ENCODE data around the gene RASD1.
A peak's percentile ranks its signal among the peaks of the same experiment; 100 is the strongest.

The RASD1 gene, protein sequence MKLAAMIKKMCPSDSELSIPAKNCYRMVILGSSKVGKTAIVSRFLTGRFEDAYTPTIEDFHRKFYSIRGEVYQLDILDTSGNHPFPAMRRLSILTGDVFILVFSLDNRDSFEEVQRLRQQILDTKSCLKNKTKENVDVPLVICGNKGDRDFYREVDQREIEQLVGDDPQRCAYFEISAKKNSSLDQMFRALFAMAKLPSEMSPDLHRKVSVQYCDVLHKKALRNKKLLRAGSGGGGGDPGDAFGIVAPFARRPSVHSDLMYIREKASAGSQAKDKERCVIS

DNA sequence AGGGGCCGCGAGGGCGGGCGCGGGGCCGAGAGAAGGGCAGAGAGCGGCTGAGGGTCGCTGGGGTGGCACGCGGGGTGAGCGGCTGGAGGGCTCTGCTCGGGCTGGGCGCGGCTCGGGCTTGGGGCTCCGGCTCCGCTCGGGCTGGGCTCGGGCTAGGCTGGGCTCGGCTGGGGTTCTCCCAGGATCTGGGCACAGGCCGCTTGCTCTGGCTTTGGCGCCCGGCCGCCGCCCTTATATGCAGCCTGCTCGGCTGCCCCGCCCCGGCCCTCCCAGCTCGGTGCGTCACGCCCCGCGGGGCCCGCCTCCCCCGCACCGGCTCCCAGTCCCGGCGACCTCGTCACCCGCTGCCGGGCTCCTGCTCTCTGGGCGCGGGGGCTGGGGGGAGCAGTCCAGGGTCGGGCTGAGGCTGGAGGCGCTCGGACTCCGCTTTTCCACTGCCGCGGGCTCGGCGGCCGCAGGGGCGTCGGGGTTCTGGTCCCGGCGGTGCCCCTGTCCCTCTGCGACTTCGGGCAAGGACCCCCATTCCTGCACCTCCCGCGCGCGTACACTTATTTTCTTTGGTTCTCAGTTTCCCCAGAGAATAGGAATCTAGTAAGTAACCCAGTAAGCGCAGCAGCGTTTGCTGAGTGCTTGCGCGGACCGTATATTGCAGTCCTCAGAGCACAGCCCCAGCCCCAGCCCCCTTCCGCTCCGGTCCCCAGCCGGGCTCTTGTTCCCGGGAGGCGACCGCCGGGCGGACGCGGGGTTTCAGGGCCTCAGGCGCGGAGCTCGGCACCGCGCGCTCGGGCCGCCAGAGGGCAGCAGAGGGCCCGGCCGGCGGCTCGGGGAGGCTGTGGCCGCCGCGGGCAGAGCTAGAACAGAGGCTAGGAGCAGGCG lies at the start of gene RASD1:
Gene RASD1, minus strand, starts transcription at position 207 of the 876 bp plus-strand sequence. CDS start 214 bp downstream, outside the sequence.
- Histone ChIP-seq H3K4me1 (ENCODE audit: insufficient read depth, low read length) (peaks cover 6% of the 10 kb centered on the region), H3K9ac (ENCODE audit: low read length) (no peak within 1 kb of the TSS), H3K36me3 (ENCODE audit: insufficient read depth, low read length) (peaks cover 10% of the 10 kb centered on the region), H3K4me3 (ENCODE audit: low read depth in 1 of 2, low read length in 2 of 2) (peak within 1 kb of the TSS; percentile 72 to 75), H3K9me3 (ENCODE audit: low read length) (no peaks in the 10 kb centered on the region), H3K27me3 (ENCODE audit: control insufficient read depth in 1 of 2, insufficient read depth in 2 of 2, low read length in 2 of 2) (peaks cover 0 to 10% of the 10 kb centered on the region in 2 donors), H3K27ac (ENCODE audit: low read depth, low read length) (peak within 1 kb of the TSS; percentile 73)

DNA sequence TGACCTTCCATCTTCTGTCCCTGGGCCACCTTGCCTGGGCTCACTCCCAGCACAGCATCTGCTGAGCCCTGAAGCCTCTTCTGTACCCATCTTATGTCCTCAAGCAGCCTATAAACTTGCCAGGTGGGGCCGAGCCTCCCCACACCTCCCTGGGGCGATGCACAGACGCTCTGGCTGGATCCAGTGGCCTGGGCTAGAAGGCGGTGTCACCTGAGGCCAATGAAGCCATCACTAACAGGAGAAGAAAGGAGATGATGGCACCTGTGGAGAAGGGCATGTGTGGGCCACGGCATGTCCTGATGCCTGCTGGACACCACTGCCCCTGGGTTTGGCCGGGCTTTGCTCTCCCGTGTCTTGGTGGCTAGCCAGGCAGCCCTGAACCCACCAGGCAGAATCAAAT lies 49.8 kb upstream of the RASD1 start:
- H3K27ac ChIP-seq (ENCODE audit: low read depth, low read length), result no peak overlapping the region
- H3K27me3 ChIP-seq (ENCODE audit: control insufficient read depth in 1 of 2, insufficient read depth in 2 of 2, low read length in 2 of 2), result no peaks in the 10 kb centered on the region
- no peak overlapping the region for H3K9ac ChIP-seq (ENCODE audit: low read length)
- peaks cover 9% of the 10 kb centered on the region for H3K4me1 ChIP-seq (ENCODE audit: insufficient read depth, low read length)
- no peak overlapping the region for H3K4me3 ChIP-seq (ENCODE audit: low read depth in 1 of 2, low read length in 2 of 2)
- H3K9me3 ChIP-seq (ENCODE audit: low read length), result no peaks in the 10 kb centered on the region
- H3K36me3 ChIP-seq (ENCODE audit: insufficient read depth, low read length), result no peaks in the 10 kb centered on the region

DNA sequence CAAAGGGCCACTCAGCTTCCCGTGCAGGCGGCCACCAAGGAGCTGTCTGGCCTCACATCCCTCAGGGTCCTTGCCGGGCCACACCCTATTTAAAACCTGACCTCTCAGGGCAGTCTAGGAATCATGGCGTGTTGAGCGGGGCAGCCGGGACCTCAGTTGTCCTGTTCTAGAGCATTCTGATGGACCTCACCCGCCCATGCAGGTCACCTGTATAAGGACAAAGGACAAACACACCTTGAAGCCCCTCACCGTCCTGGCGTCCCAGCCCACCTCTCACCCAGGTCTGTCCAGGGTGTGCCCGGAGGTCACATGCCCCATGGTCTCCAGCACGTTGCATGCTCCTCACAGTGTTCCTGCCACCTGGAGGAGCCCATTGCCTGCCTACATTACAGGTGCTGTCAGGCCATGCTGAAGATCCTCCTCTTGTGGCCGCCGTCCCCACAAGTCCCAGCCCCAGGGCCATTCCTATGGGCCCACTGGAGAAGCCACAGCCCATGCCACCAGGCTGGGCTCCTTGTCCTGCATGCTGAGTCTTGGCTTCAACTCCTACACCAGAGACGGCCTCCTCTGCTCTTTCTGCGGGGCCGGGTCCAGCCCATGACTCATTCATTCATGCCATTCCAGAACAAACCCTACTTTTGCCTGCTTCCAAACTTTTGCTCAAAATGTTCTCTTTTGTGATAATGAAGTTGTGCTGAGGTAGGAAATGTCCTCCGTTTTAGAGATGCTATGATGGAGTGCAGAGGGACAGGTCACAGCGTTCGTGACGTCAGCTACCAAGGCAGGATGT lies 49.0 kb upstream of the RASD1 start:
- Histone ChIP-seq H3K36me3 (ENCODE audit: insufficient read depth, low read length) (no peaks in the 10 kb centered on the region), H3K9me3 (ENCODE audit: low read length) (no peaks in the 10 kb centered on the region), H3K4me3 (ENCODE audit: low read depth in 1 of 2, low read length in 2 of 2) (no peak overlapping the region), H3K4me1 (ENCODE audit: insufficient read depth, low read length) (peaks cover 9% of the 10 kb centered on the region), H3K9ac (ENCODE audit: low read length) (no peak overlapping the region), H3K27me3 (ENCODE audit: control insufficient read depth in 1 of 2, insufficient read depth in 2 of 2, low read length in 2 of 2) (no peaks in the 10 kb centered on the region), H3K27ac (ENCODE audit: low read depth, low read length) (no peak overlapping the region)

DNA sequence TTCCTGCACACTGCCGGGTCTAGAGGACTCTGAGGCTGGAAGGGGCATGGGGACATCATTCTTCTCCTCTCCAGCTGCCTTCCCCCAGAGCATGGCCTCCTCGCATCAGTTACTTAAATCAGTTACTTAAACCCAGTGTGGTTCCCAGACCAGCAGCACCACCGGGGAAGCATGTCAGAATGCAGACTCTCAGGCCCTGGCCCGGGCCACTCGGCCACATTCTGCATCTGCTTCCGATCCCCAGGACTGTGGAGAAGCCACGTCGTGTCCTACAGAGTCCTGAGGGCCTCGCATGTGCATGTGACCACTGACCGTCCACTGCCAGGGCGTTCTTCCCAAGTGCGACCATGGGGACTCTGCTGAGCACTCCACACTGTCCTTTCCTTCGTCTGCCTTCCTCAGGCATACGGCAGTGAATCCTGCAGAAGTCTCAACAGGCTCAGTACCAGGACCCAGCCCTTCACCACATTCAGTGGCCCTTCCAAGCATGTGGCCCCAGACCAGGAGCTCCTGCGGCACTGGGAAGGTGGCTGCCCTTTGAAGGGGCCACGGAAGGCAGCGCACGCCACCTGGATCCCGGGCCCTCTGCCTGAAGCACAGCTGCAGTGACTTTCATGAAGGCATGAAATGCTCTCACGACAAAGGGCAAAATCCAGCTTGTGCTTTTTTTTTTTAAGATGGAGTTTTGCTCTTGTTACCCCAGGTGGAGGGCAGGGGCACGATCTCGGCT lies 46.9 kb upstream of the RASD1 start:
- no peak overlapping the region for H3K4me3 ChIP-seq (ENCODE audit: low read depth in 1 of 2, low read length in 2 of 2)
- no peaks in the 10 kb centered on the region for H3K9me3 ChIP-seq (ENCODE audit: low read length)
- peaks cover 9% of the 10 kb centered on the region for H3K4me1 ChIP-seq (ENCODE audit: insufficient read depth, low read length)
- H3K9ac ChIP-seq (ENCODE audit: low read length), result no peak overlapping the region
- no peak overlapping the region for H3K27ac ChIP-seq (ENCODE audit: low read depth, low read length)
- no peaks in the 10 kb centered on the region for H3K36me3 ChIP-seq (ENCODE audit: insufficient read depth, low read length)
- no peaks in the 10 kb centered on the region for H3K27me3 ChIP-seq (ENCODE audit: control insufficient read depth in 1 of 2, insufficient read depth in 2 of 2, low read length in 2 of 2)

DNA sequence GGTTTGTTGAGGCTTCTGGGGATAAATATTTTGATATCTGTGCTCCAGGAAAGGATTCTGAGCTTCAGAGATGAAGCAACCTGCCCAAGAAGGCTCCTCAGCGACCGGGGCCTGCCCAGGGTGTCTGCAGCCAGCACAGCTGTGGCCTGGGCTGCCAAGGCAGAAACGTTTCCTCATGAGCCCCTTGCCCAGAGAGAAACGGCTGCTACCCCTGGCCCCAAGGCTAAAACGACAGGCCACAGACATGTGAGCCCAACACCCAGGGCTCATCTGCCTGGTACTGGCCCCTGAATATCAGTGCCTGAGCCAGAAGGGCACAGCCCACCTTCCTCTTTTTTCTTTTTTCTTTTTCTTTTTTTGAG lies 45.4 kb upstream of the RASD1 start:
- H3K4me3 ChIP-seq (ENCODE audit: low read depth in 1 of 2, low read length in 2 of 2), result no peak overlapping the region
- H3K9ac ChIP-seq (ENCODE audit: low read length), result no peak overlapping the region
- H3K4me1 ChIP-seq (ENCODE audit: insufficient read depth, low read length), result no peaks in the 10 kb centered on the region
- no peaks in the 10 kb centered on the region for H3K36me3 ChIP-seq (ENCODE audit: insufficient read depth, low read length)
- no peak overlapping the region for H3K27ac ChIP-seq (ENCODE audit: low read depth, low read length)
- no peaks in the 10 kb centered on the region for H3K27me3 ChIP-seq (ENCODE audit: control insufficient read depth in 1 of 2, insufficient read depth in 2 of 2, low read length in 2 of 2)
- H3K9me3 ChIP-seq (ENCODE audit: low read length), result no peaks in the 10 kb centered on the region

DNA sequence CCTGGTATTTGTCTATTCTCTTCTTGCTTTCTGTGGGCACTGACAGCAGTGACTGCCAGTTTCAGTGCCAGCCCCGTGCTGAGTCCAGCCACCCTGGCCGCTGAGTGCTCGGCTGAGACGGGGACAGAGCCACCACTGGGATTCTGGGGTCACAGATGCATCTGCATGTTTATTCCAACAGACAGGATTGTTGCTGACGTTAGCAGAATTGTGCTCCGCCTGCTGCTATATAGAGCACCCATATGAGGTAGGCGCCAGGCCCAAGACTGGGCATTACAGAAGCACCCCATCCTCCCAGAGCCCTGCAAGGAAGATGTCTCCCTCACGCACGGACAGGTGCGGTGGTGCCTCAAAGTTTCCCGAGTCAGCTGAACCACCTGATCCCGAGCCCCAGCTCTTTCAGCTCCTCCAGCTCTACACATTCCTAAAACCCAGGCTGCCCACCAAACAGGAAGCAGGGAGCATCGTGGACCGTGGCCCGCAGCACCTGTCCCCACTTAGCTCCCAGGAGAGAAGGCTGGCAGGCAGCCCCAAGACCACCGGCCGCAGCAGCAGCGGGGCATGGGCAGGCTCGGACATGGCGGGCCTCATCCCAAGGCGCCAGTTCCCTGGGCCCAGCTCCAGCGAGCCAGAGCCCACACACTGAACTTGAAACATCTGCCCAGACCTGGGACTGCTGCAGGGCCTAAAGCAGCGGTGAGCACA lies 44.9 kb upstream of the RASD1 start:
- H3K4me3 ChIP-seq (ENCODE audit: low read depth in 1 of 2, low read length in 2 of 2), result no peak overlapping the region
- no peaks in the 10 kb centered on the region for H3K9me3 ChIP-seq (ENCODE audit: low read length)
- H3K36me3 ChIP-seq (ENCODE audit: insufficient read depth, low read length), result no peaks in the 10 kb centered on the region
- no peak overlapping the region for H3K27ac ChIP-seq (ENCODE audit: low read depth, low read length)
- no peaks in the 10 kb centered on the region for H3K27me3 ChIP-seq (ENCODE audit: control insufficient read depth in 1 of 2, insufficient read depth in 2 of 2, low read length in 2 of 2)
- H3K9ac ChIP-seq (ENCODE audit: low read length), result no peak overlapping the region
- peaks cover 5% of the 10 kb centered on the region for H3K4me1 ChIP-seq (ENCODE audit: insufficient read depth, low read length)

DNA sequence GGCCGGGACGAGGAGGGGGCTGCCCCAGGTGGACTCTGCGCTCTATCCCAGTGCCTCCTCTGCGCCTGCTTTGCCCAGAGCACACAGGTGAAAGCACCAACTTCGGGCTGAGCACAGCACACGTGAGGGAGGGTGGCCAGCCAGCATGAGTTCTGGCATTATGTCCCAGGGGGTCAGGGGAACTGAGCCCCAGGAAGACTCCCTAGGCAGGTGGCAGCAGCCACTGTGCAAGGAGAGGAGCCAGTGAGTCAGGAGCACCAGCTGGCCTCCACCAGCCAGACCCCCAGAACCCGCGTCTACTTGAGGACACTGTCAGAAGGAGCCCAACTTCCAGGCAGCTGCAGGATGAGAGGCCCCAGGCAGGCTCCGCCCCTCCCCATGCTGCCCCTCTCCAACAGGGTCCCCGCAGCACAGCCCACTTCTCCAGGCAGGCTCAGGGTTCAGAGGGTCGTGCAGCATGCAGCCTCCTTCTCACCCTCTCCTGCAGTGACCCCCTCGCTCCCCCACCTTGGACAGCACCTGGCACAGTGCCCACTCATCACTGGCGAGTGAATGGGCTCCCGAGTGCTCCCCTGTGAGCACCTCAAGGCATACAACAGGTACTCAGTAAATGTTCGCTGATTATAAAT lies 44.2 kb upstream of the RASD1 start:
- H3K27ac ChIP-seq (ENCODE audit: low read depth, low read length), result no peak overlapping the region
- no peaks in the 10 kb centered on the region for H3K9me3 ChIP-seq (ENCODE audit: low read length)
- no peak overlapping the region for H3K4me3 ChIP-seq (ENCODE audit: low read depth in 1 of 2, low read length in 2 of 2)
- peaks cover 6% of the 10 kb centered on the region for H3K4me1 ChIP-seq (ENCODE audit: insufficient read depth, low read length)
- no peaks in the 10 kb centered on the region for H3K27me3 ChIP-seq (ENCODE audit: control insufficient read depth in 1 of 2, insufficient read depth in 2 of 2, low read length in 2 of 2)
- H3K9ac ChIP-seq (ENCODE audit: low read length), result no peak overlapping the region
- H3K36me3 ChIP-seq (ENCODE audit: insufficient read depth, low read length), result no peaks in the 10 kb centered on the region

DNA sequence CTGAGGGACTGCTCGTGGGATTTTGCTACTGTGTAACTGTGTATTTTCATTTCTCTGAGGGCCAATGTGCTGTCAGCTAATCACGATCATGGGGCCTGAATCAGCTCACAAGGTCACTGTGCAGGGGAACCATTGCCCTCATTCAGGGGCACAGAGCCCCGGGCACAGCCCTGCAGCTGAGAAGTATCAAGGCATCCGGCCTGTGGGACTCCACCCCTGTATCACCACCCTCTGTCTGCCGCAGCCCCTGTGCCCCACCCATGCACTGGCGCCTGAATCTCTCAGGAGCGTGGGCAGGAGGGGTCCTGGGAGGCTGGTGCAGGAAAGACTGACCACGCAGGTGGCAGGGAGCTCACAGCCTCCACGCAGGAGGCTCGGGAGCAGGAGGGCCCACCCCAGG lies 43.4 kb upstream of the RASD1 start:
- Histone ChIP-seq H3K27ac (ENCODE audit: low read depth, low read length) (no peak overlapping the region), H3K9ac (ENCODE audit: low read length) (no peak overlapping the region), H3K9me3 (ENCODE audit: low read length) (no peaks in the 10 kb centered on the region), H3K36me3 (ENCODE audit: insufficient read depth, low read length) (no peaks in the 10 kb centered on the region), H3K4me3 (ENCODE audit: low read depth in 1 of 2, low read length in 2 of 2) (no peak overlapping the region), H3K4me1 (ENCODE audit: insufficient read depth, low read length) (peaks cover 6% of the 10 kb centered on the region), H3K27me3 (ENCODE audit: control insufficient read depth in 1 of 2, insufficient read depth in 2 of 2, low read length in 2 of 2) (no peaks in the 10 kb centered on the region)

DNA sequence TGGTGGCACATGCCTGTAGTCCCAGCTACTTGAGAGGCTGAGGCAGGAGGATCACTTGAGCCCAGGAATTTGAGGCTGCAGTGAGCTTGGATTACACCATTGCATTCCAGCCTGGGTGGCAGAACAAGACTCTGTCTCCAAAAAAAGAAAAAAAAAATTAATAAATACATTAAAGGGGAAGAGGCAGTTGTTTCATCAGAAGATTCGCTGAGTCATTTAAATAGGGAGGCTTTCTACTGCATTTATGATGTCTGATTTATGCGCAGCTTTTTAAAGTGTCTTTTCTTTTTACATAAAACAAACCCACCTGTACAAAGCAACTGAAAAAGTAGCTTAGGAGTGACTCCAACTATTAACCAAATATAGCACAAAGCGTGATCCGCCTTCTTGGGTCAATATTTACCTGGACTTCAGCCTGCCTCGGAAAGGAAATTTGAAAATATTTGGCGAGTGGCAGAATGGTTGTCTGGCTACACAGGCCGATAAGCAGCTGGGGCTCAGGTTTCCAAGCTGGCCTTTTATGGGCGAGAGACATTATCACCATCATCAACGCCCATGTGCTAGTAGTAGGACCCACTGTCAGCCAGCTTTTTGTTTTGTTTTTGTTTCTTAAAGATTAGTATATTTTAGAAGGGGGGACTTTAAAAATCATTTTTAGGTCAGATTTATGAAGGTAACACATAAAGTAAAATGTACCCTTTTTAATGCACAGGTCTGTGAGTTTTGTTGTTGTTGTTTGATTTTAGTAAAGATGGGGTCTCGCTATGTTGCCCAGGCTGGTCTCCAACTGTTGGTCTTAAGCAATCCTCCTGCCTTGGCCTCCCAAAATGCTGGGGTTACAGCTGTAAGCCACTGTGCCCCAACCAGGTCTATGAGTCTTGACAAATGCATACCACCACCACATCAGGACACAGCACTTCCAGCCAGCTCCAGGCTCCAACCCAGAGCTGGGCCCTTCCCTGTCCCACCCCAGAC lies 42.5 kb upstream of the RASD1 start:
- H3K4me1 ChIP-seq (ENCODE audit: insufficient read depth, low read length), result peaks cover 6% of the 10 kb centered on the region
- H3K9ac ChIP-seq (ENCODE audit: low read length), result no peak overlapping the region
- H3K4me3 ChIP-seq (ENCODE audit: low read depth in 1 of 2, low read length in 2 of 2), result no peak overlapping the region
- no peaks in the 10 kb centered on the region for H3K27me3 ChIP-seq (ENCODE audit: control insufficient read depth in 1 of 2, insufficient read depth in 2 of 2, low read length in 2 of 2)
- H3K27ac ChIP-seq (ENCODE audit: low read depth, low read length), result no peak overlapping the region
- H3K36me3 ChIP-seq (ENCODE audit: insufficient read depth, low read length), result no peaks in the 10 kb centered on the region
- no peaks in the 10 kb centered on the region for H3K9me3 ChIP-seq (ENCODE audit: low read length)

Data from muscle layer of colon (tissue), 2 donors.